Small intestine (tissue), 7 donors: ENCODE data around the gene MGST3. TPM values are rescaled to one million over a fixed set of nuclear protein-coding genes. Genes with fewer than 3 reads are reported as not detected.
"Not testable (repeated sequence)": the region's sequence is repeated elsewhere in the genome, so short reads cannot be mapped to it uniquely, and the experiment has no call there.

Experiments
- DNase-seq, 2 donors: peaks; one replicate each; pipeline versions ENCODE4 v3.0.0 to v3.0.0-alpha.2; 2013
- FAIRE-seq: peaks from 2 replicates; lab custom pipeline; 2012; peaks lifted over from hg19 to GRCh38; lab: Jason Lieb, UNC
- H3K27ac ChIP-seq, 3 donors: one replicate each; pipeline ENCODE4 v1.5.1; 2013; ENCODE audit warnings: low read length in 2 of 3, mild to moderate bottlenecking in 2 of 3, control low read depth in 1 of 3, inconsistent platforms in 1 of 3, low read depth in 1 of 3, moderate library complexity in 1 of 3
- H3K27me3 ChIP-seq, 3 donors: one replicate each; pipeline ENCODE4 v1.6.1; 2013; ENCODE audit warnings: low read length in 3 of 3, inconsistent platforms in 1 of 3; ENCODE audit not compliant: control insufficient read depth in 3 of 3, insufficient read depth in 3 of 3
- H3K36me3 ChIP-seq, 3 donors: one replicate each; pipeline ENCODE4 v1.6.1; 2013; ENCODE audit warnings: low read length in 3 of 3, inconsistent platforms in 1 of 3, low read depth in 1 of 3, mild to moderate bottlenecking in 1 of 3, moderate library complexity in 1 of 3; ENCODE audit not compliant: control insufficient read depth in 3 of 3, insufficient read depth in 2 of 3
- H3K4me1 ChIP-seq, 3 donors: one replicate each; pipeline ENCODE4 v1.6.1; 2013; ENCODE audit warnings: low read length in 2 of 3, inconsistent platforms in 1 of 3, low read depth in 1 of 3, mild to moderate bottlenecking in 1 of 3, moderate library complexity in 1 of 3; ENCODE audit not compliant: control insufficient read depth in 3 of 3, insufficient read depth in 2 of 3
- H3K4me3 ChIP-seq, 3 donors: one replicate each; pipeline ENCODE4 v1.5.1; 2013; ENCODE audit warnings: low read length in 3 of 3, control low read depth in 1 of 3, inconsistent platforms in 1 of 3, low read depth in 1 of 3, mild to moderate bottlenecking in 1 of 3, moderate library complexity in 1 of 3
- H3K9me3 ChIP-seq, 2 donors: one replicate each; pipeline ENCODE4 v1.6.1; 2013; ENCODE audit warnings: low read depth in 1 of 2, low read length in 1 of 2; ENCODE audit not compliant: control insufficient read depth in 2 of 2, insufficient read depth in 1 of 2
- WGBS, 3 donors: extraction: QIAGEN DNeasy Blood & Tissue Kit; methylation state at CpG; one replicate each; pipeline ENCODE4 v1.1.7; 2013; 5-methylcytosine and 5-hydroxymethylcytosine counted together
- polyA plus RNA-seq, 4 donors: library from polyadenylated mRNA; stranded (reverse) in 3 of 4; unstranded in 1 of 4; fragments of 200-250 nt in 3 of 4; fragments of 120-200 nt in 1 of 4; gene quantifications; one replicate each; pipeline versions ENCODE4 v1.2.1 to v1.2.3, GENCODE V29; 2013
- donor health status: healthy with polysubstance abuse.
- donor health status: control.
- donor health status: control.
- donor health status: Bipolar disorder and iron deficiency.
- donor health status: healthy.

MGST3 gene
- polyA plus RNA-seq, 4 donors, result 129 to 837 (median 545) TPM

DNA sequence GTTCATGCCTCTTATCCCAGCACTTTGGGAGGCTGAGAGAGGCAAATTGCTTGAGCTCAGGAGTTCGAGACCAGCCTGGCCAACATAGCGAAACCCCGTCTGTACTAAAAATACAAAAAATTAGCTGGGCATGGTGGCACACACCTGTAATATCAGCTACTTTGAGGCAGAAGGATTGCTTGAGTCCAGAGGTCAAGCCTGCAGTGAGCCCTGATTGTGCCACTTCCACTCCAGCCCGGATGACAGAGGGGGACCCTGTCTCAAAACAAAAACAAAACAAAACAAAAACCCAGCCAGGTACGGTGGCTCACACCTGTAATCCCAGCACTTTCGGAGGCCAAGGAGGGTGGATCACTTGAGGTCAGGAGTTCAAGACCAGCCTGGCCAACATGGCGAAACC lies 7.2 kb downstream of the MGST3 start:
- Histone ChIP-seq H3K4me1 (peaks cover 7 to 29% (median 18%) of the 10 kb centered on the region in 3 donors), H3K36me3 (peaks cover 0 to 20% (median 7%) of the 10 kb centered on the region in 3 donors), H3K27ac (peak overlapping the region in 1 of 3 donors; percentile 67)
- not testable (repeated sequence) for H3K4me3 ChIP-seq, H3K9me3 ChIP-seq, H3K27me3 ChIP-seq, FAIRE-seq
- 28 to 75% (median 58%) methylated on average over 7 of the region's 7 CpGs for WGBS, 3 donors
- DNase-seq, result peak; percentile 29 to 71

DNA sequence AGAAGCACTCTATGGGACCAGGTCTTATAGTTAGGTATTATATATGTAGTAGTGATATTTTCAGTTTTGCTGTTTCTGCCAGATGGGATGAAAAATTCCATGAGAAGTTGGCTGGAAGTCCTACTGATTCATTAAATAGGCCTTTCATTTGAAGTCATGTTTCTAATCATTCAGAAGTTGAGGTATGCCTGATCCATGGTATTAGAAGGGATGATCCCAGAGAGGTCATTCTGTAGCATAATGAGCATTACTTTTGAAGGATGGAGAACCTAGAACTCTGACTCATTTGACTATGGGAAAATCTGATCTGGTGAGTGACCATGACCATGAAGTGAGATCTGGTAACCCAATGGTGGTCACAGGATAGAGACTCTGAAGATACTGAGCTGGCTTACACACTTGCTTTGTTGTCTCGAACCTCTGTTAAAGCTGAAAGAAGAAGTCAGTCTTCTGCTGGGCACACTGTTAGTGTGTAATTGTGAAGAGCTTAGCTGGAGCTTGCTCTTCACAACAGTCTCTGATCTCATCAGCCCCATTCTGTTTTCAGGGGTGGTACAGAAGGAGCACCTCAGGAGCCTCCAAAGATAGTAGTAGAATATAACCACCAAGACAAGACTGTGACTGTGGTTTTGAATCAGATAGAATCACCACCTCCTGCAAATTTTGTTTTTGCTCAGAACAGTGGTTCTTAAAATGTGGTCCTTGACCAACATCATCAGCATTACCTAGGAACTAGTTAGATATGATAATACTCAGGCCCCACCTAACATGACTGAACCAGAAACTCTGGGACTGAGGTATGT lies 9.0 kb downstream of the MGST3 start:
- FAIRE-seq (no peak), DNase-seq (no peak)
- 87 to 100% (median 89%) methylated on average over 1 of the region's 1 CpG for WGBS, 3 donors
- Histone ChIP-seq H3K36me3 (peaks cover 0 to 23% (median 5%) of the 10 kb centered on the region in 3 donors), H3K27me3 (no peaks in the 10 kb centered on the region), H3K4me1 (peaks cover 7 to 21% (median 17%) of the 10 kb centered on the region in 3 donors), H3K27ac (no peak overlapping the region), H3K9me3 (no peaks in the 10 kb centered on the region), H3K4me3 (no peak overlapping the region)

DNA sequence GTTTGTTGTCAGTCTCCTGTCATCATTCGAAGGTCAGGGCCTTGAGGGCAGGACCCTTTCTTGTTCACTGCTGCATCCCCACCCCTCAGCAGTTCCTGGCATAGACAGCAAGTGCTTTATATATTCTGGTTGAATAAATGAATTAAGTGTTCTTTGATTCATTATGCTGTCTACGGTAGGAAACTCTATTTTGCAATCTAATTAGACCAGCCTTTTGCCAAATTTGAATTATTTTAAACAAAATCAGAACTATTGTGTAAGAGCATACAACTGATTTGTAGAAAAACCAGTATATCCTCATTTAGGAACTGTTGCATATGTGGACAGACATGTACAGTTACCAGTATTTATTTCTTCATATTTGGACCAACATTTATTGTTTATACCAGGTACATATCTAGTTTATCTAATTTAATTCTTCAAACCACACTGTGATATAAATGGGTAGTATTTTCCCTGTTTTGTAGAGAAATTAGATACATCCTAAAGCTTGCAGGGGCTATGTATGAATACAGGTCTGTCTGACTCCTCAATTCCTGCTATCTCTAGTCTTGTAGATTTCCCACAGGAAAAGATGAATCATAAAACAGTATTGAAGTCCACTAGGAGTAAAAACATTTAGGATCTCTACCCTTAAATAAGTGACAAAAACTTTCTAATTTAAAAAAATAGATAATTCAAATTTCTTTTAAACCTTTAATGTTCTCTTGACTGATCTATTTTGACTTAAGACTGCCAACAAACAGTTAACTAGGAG lies 10.4 kb downstream of the MGST3 start:
- Histone ChIP-seq H3K4me3 (no peak overlapping the region), H3K27me3 (no peaks in the 10 kb centered on the region), H3K9me3 (no peaks in the 10 kb centered on the region), H3K4me1 (peaks cover 7 to 29% (median 15%) of the 10 kb centered on the region in 3 donors), H3K36me3 (peaks cover 0 to 19% (median 3%) of the 10 kb centered on the region in 3 donors), H3K27ac (no peak overlapping the region)
- WGBS, 3 donors, result 45 to 68% (median 56%) methylated on average over 2 of the region's 2 CpGs
- DNase-seq, result no peak
- FAIRE-seq, result no peak

DNA sequence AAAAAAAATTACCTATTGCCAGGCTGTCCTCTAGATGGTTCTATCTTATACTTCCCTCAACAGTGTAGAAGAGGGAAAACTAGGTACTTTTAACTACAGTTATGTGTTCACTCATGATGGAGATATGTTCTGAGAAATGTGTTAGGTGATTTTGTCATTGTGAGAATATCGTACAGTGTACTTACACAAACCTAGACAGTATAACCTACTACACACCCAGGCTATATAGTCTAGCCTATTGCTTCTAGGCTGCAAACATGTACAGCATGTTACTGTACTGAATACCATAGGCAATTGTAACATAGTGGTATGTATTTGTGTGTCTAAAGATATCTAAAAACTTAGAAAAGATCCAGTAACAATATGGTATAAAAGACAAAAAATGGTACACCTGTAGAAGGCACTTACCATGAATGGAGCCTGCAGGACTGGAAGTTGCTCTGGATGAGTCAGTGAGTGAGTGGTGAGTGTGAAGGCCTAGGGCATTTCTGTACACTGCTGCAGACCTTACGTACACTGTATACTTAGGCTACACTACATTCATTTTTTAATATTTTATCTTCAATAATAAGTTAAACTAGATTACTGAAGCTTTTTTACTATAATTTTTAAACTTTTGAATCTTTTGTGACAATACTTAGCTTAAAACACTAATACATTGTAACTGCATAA lies 13.2 kb downstream of the MGST3 start:
- H3K27ac ChIP-seq, result peak overlapping the region in 1 of 3 donors; percentile 56
- H3K36me3 ChIP-seq, result peaks cover 0 to 23% (median 3%) of the 10 kb centered on the region in 3 donors
- no peaks in the 10 kb centered on the region for H3K27me3 ChIP-seq
- H3K9me3 ChIP-seq, result peaks cover 0 to 3% of the 10 kb centered on the region in 2 donors
- 54 to 61% (median 56%) methylated on average over 2 of the region's 2 CpGs for WGBS, 3 donors
- no peak for DNase-seq
- no peak for FAIRE-seq
- peaks cover 4 to 28% (median 9%) of the 10 kb centered on the region in 3 donors for H3K4me1 ChIP-seq
- no peak overlapping the region for H3K4me3 ChIP-seq

DNA sequence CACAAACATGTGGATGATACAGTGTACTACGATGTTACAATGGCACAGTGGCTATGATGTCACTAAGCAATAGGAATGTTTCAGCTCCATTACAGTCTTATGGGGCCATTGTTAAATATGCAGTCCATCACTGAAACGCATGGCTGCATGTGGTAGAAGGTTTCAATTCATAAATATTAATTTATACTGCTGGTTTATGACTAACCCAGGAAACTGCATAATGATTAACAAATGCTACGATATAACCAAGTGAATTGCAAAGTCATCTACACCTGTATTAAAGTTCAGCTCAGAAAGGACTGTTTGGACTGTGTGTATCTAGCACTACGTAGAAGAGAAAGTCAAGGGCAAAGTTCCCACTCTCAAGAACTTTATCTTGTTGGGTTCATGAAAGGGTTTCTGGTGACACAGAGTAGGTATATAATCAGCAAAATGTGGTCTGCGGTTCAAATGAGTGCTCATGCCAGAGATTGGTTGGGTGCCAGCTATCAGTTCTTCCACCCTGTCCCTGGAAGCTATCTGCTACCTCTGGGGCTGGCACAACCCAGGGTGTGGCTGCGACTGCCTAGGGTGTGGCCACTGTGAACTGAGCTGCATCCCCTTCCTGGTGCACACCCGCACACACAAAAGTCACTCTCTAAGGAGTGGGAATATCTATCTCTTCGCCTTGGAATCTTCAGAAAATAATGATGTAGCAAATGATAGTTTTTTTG lies 14.8 kb downstream of the MGST3 start:
- DNase-seq (peak; percentile 94 to 99), FAIRE-seq (peak; percentile 47)
- H3K9me3 ChIP-seq, result peaks cover 0 to 3% of the 10 kb centered on the region in 2 donors
- peak overlapping the region in 2 of 3 donors; percentile 73 to 80 for H3K27ac ChIP-seq
- H3K4me1 ChIP-seq, result peaks cover 2 to 28% (median 2%) of the 10 kb centered on the region in 3 donors
- 19 to 56% (median 36%) methylated on average over 8 of the region's 8 CpGs for WGBS, 3 donors
- no peaks in the 10 kb centered on the region for H3K27me3 ChIP-seq
- H3K36me3 ChIP-seq, result peaks cover 0 to 29% (median 3%) of the 10 kb centered on the region in 3 donors
- no peak overlapping the region for H3K4me3 ChIP-seq

DNA sequence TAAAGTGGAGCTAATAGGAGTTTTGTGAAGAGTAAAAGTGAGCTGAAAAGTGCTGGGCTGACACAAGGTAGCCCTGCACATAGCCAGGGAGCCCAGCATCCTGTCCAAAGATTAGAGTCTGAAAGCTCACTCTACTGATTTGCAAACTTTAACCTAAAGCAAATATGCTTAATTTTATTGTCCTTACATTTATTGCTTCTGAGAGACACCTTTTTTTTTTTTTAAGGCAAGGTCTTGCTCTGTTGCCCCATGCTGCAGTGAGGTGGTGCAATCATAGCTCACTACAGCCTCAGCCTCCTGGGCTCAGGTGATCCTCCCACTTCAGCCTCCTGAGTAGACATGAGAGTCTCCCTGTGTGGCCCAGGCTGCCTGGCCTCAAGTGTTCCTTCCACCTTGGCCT lies 16.5 kb downstream of the MGST3 start:
- Histone ChIP-seq H3K36me3 (peaks cover 0 to 36% (median 1%) of the 10 kb centered on the region in 3 donors), H3K27ac (peak overlapping the region; percentile 62 to 69 (median 64)), H3K4me3 (no peak overlapping the region), H3K27me3 (no peaks in the 10 kb centered on the region), H3K9me3 (peaks cover 0 to 3% of the 10 kb centered on the region in 2 donors), H3K4me1 (peaks cover 0 to 28% (median 2%) of the 10 kb centered on the region in 3 donors)
- DNase-seq (peak; percentile 54 to 88), FAIRE-seq (no peak)

DNA sequence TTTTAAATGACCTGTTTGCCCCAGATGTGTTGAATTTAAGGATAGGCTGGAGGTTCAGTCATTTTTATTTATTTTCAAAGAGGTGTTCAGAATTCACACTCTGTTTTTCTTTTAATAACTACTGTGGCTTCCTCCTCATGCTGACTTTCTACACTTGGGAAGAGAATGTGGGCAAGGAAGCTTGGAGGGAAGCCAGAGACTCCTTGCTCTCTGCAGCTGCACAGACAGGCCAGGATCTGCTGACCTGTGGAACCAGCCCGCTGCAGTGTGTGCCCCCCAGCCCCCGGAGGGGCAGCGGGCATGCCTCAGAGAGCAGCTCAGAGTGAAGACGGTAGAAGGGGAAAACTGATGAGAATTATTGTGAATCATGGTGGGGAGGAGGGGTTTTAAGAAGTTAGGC lies 16.9 kb downstream of the MGST3 start:
- WGBS, 3 donors, result 53 to 76% (median 65%) methylated on average over 4 of the region's 4 CpGs
- Histone ChIP-seq H3K4me1 (peaks cover 0 to 28% (median 2%) of the 10 kb centered on the region in 3 donors), H3K27me3 (no peaks in the 10 kb centered on the region), H3K9me3 (peaks cover 0 to 3% of the 10 kb centered on the region in 2 donors), H3K36me3 (peaks cover 0 to 37% (median 2%) of the 10 kb centered on the region in 3 donors), H3K4me3 (no peak overlapping the region), H3K27ac (peak overlapping the region in 2 of 3 donors; percentile 57 to 69)
- no peak for FAIRE-seq
- DNase-seq, result no peak
